WTC11 (cell line): ENCODE measurements around the gene AMN. TPM values are rescaled to one million over a fixed set of nuclear protein-coding genes. Genes with fewer than 3 reads are reported as not detected.

Source experiments
- ATAC-seq: fragments of 200-7000 bp; cut with Tn5 transposase; 2 replicates; pipeline ENCODE4 v1.10.0; 2021; ENCODE audit warnings: mild to moderate bottlenecking, moderate library complexity
- CTCF ChIA-PET: fragments of 300-600 bp; sonication (Branson Sonifier 250); formaldehyde crosslinking; loops from one replicate; lab custom pipeline; 2021; ENCODE audit warnings: antibody characterized with exemption; lab: Charles Lee
- POLR2A ChIA-PET: fragments of 350-600 bp; sonication (Branson Sonifier 250); formaldehyde crosslinking; loops from one replicate; lab custom pipeline; 2021; ENCODE audit warnings: antibody characterized with exemption; lab: Charles Lee
- DNase-seq: peaks from one replicate; pipeline ENCODE4 v3.0.0; 2021; ENCODE audit warnings: low spot score
- H3K27ac Mint-ChIP-seq: 2 replicates; pipeline ENCODE4 v1.8.0; 2021; ENCODE audit warnings: mixed read lengths
- H3K27me3 Mint-ChIP-seq: 2 replicates; pipeline ENCODE4 v1.8.0; 2021; ENCODE audit warnings: low read depth, mild to moderate bottlenecking, moderate library complexity, mixed read lengths
- H3K36me3 Mint-ChIP-seq: 2 replicates; pipeline ENCODE4 v1.8.0; 2021; ENCODE audit warnings: mixed read lengths
- H3K4me1 Mint-ChIP-seq: 2 replicates; pipeline ENCODE4 v1.8.0; 2022; ENCODE audit warnings: mixed read lengths
- H3K4me3 Mint-ChIP-seq: 2 replicates; pipeline ENCODE4 v1.8.0; 2021; ENCODE audit warnings: mild to moderate bottlenecking, moderate library complexity, mixed read lengths
- H3K9me3 Mint-ChIP-seq: 2 replicates; pipeline ENCODE4 v1.8.0; 2021; ENCODE audit warnings: mixed read lengths
- FOXJ3 ChIP-seq: sonication (generic); formaldehyde crosslinking; IDR thresholded peaks from 2 replicates; pipeline ENCODE4 v1.9.0; 2021; ENCODE audit warnings: missing genetic modification reagents, mild to moderate bottlenecking, borderline replicate concordance
- FOXP1 ChIP-seq: sonication (generic); formaldehyde crosslinking; IDR thresholded peaks from 2 replicates; pipeline ENCODE4 v1.8.0; 2022; ENCODE audit warnings: missing genetic modification reagents, mild to moderate bottlenecking, moderate library complexity, borderline replicate concordance
- NFYB ChIP-seq: sonication (generic); formaldehyde crosslinking; conservative IDR thresholded peaks from 2 replicates; pipeline ENCODE4 v1.8.0; 2022; ENCODE audit warnings: low read depth, missing genetic modification reagents
- NR1H2 ChIP-seq: sonication (generic); formaldehyde crosslinking; IDR thresholded peaks from 2 replicates; pipeline ENCODE4 v1.9.0; 2021; ENCODE audit warnings: mild to moderate bottlenecking, moderate library complexity, missing genetic modification reagents
- OVOL2 ChIP-seq: fragments of 250-450 bp; sonication (Bioruptor Pico); IDR thresholded peaks from 2 replicates; pipeline ENCODE4 v1.9.0; 2021; ENCODE audit warnings: mild to moderate bottlenecking, borderline replicate concordance
- RELA ChIP-seq: sonication (generic); formaldehyde crosslinking; IDR thresholded peaks from 2 replicates; pipeline ENCODE4 v1.8.1; 2022; ENCODE audit warnings: missing genetic modification reagents, mild to moderate bottlenecking, borderline replicate concordance
- ZNF416 ChIP-seq: fragments of 250-450 bp; sonication (Bioruptor Pico); IDR thresholded peaks from 2 replicates; pipeline ENCODE4 v1.9.0; 2021; ENCODE audit warnings: mild to moderate bottlenecking, inconsistent platforms
- ZNF423 ChIP-seq: fragments of 250-450 bp; sonication (Bioruptor Pico); IDR thresholded peaks from 2 replicates; pipeline ENCODE4 v2.1.2; 2022; ENCODE audit warnings: mild to moderate bottlenecking, moderate library complexity
- total RNA-seq: library from RNA; stranded (reverse); gene quantifications from 3 replicates; pipeline ENCODE4 v1.2.3, GENCODE V29; 2021
- TF ChIP-seq, protein P1 (sequence below): fragments of 250-450 bp; sonication (Bioruptor Pico); IDR thresholded peaks from 2 replicates; pipeline ENCODE4 v1.9.0; 2021; ENCODE audit warnings: mild to moderate bottlenecking
- TF ChIP-seq, protein P2 (sequence below): sonication (generic); formaldehyde crosslinking; IDR thresholded peaks from 2 replicates; pipeline ENCODE4 v1.8.1; 2023; ENCODE audit warnings: mild to moderate bottlenecking, missing genetic modification reagents
- TF ChIP-seq, protein P3 (sequence below): sonication (generic); formaldehyde crosslinking; IDR thresholded peaks from 2 replicates; pipeline ENCODE4 v1.8.0; 2023; ENCODE audit warnings: mild to moderate bottlenecking, missing genetic modification reagents
- TF ChIP-seq, protein P4 (sequence below): sonication (generic); formaldehyde crosslinking; IDR thresholded peaks from 2 replicates; pipeline ENCODE4 v1.8.1; 2023; ENCODE audit warnings: mild to moderate bottlenecking, missing genetic modification reagents, moderate library complexity
- TF ChIP-seq, protein P5 (sequence below): sonication (generic); formaldehyde crosslinking; IDR thresholded peaks from 2 replicates; pipeline ENCODE4 v1.8.1; 2023; ENCODE audit warnings: mild to moderate bottlenecking, missing genetic modification reagents
- TF ChIP-seq, protein P6 (sequence below): sonication (generic); formaldehyde crosslinking; IDR thresholded peaks from 2 replicates; pipeline ENCODE4 v1.8.1; 2022; ENCODE audit warnings: low read depth, missing genetic modification reagents, borderline replicate concordance
- TF ChIP-seq, protein P7 (sequence below): sonication (generic); formaldehyde crosslinking; IDR thresholded peaks from 2 replicates; pipeline ENCODE4 v1.8.1; 2022; ENCODE audit warnings: mild to moderate bottlenecking, moderate library complexity, missing genetic modification reagents
- TF ChIP-seq, protein P8 (sequence below): fragments of 250-450 bp; sonication (Bioruptor Pico); IDR thresholded peaks from 2 replicates; pipeline ENCODE4 v2.1.2; 2022; ENCODE audit warnings: mild to moderate bottlenecking, moderate library complexity

The AMN gene
- total RNA-seq, 1 experiment from 2014 or later, result 2.8 TPM

DNA sequence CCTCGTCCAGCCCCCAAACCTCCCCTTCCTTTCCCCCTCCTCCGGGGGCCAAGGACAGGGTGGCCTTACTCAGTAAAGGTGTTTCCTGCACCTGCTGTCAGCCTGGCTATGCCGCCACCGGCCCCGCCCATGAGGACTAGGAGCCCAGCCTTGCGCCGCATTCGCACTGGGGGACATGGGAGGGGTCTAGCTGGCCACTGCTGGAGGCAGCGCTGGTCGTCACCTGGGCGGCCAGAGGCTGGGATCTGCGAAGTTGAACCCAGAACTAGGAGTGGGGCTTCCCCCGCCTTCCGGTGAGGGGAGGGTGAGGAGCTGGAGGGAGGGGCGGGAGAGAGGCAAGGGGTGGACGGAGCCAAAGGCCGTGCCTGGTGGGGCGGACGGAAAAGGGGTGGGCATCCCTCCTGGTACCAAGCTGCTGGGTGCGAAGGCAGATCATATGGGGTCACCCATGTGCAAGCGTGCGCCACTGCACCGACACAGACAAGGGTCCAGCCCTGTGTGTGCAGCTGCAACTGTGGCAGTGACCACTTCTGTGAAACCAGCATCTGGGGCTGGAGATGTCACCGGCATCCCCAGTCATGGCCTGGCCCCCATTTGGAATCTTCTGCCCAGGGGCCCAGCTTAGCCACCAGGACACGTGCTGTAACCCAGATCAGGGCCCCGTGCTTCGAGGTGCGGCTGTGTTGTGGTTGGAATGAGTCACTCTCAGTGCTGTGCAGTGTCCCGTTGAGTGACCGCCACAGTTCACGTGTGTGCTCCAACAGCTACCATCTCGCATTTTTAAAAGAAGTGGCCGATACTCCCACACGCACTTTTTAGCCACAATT, 8.5 kb downstream of the AMN start (continued):
- TF ChIP-seq, protein P1, sequence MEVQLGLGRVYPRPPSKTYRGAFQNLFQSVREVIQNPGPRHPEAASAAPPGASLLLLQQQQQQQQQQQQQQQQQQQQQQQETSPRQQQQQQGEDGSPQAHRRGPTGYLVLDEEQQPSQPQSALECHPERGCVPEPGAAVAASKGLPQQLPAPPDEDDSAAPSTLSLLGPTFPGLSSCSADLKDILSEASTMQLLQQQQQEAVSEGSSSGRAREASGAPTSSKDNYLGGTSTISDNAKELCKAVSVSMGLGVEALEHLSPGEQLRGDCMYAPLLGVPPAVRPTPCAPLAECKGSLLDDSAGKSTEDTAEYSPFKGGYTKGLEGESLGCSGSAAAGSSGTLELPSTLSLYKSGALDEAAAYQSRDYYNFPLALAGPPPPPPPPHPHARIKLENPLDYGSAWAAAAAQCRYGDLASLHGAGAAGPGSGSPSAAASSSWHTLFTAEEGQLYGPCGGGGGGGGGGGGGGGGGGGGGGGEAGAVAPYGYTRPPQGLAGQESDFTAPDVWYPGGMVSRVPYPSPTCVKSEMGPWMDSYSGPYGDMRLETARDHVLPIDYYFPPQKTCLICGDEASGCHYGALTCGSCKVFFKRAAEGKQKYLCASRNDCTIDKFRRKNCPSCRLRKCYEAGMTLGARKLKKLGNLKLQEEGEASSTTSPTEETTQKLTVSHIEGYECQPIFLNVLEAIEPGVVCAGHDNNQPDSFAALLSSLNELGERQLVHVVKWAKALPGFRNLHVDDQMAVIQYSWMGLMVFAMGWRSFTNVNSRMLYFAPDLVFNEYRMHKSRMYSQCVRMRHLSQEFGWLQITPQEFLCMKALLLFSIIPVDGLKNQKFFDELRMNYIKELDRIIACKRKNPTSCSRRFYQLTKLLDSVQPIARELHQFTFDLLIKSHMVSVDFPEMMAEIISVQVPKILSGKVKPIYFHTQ (CRISPR knock-in tag), result no peak
- TF ChIP-seq, protein P2, sequence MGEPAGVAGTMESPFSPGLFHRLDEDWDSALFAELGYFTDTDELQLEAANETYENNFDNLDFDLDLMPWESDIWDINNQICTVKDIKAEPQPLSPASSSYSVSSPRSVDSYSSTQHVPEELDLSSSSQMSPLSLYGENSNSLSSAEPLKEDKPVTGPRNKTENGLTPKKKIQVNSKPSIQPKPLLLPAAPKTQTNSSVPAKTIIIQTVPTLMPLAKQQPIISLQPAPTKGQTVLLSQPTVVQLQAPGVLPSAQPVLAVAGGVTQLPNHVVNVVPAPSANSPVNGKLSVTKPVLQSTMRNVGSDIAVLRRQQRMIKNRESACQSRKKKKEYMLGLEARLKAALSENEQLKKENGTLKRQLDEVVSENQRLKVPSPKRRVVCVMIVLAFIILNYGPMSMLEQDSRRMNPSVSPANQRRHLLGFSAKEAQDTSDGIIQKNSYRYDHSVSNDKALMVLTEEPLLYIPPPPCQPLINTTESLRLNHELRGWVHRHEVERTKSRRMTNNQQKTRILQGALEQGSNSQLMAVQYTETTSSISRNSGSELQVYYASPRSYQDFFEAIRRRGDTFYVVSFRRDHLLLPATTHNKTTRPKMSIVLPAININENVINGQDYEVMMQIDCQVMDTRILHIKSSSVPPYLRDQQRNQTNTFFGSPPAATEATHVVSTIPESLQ, result no peak
- no peak for TF ChIP-seq NFYB (CRISPR knock-in tag)
- no peak for TF ChIP-seq FOXP1
- TF ChIP-seq, protein P3, sequence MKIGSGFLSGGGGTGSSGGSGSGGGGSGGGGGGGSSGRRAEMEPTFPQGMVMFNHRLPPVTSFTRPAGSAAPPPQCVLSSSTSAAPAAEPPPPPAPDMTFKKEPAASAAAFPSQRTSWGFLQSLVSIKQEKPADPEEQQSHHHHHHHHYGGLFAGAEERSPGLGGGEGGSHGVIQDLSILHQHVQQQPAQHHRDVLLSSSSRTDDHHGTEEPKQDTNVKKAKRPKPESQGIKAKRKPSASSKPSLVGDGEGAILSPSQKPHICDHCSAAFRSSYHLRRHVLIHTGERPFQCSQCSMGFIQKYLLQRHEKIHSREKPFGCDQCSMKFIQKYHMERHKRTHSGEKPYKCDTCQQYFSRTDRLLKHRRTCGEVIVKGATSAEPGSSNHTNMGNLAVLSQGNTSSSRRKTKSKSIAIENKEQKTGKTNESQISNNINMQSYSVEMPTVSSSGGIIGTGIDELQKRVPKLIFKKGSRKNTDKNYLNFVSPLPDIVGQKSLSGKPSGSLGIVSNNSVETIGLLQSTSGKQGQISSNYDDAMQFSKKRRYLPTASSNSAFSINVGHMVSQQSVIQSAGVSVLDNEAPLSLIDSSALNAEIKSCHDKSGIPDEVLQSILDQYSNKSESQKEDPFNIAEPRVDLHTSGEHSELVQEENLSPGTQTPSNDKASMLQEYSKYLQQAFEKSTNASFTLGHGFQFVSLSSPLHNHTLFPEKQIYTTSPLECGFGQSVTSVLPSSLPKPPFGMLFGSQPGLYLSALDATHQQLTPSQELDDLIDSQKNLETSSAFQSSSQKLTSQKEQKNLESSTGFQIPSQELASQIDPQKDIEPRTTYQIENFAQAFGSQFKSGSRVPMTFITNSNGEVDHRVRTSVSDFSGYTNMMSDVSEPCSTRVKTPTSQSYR (CRISPR knock-in tag), result no peak
- TF ChIP-seq ZNF416 (CRISPR knock-in tag), result no peak
- no peak for TF ChIP-seq NR1H2 (CRISPR knock-in tag)
- TF ChIP-seq, protein P4, sequence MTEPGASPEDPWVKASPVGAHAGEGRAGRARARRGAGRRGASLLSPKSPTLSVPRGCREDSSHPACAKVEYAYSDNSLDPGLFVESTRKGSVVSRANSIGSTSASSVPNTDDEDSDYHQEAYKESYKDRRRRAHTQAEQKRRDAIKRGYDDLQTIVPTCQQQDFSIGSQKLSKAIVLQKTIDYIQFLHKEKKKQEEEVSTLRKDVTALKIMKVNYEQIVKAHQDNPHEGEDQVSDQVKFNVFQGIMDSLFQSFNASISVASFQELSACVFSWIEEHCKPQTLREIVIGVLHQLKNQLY (CRISPR knock-in tag), result no peak
- TF ChIP-seq, all 79 proteins: peak for 0

DNA sequence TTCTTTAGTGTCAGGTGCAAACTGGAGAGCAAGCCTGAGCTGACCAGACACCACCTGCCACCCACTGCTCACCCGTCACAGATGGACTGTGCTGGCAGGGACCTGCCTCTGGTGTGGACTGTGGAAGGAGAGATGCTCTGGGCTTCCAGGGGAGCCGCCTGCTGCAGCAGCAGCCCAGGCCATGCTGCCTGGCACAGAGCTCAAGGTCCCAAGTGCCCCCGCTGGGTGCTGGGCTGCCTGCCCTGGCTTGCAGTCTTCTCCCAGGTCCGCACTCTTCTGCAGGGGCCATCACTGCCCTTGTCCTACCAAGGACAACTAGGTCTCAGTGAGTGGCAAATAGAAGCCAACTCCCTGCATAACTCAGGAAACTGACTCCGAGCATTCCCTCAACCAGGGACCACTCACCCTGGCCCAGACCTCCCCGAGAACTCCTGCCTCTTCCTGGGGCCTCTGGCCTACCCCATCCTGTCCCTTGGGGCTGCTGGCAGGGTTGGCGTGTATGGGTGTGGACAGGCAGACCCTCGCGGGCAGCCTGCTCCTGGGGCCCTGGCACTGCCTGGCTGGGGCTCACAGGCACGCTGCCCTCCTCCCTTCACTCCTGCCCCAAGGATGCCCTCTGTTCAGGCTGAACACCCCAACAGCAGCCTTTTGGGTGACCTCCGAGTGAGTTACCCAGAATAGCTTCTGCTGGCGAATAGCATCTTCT, 9.3 kb downstream of the AMN start:
- peaks cover 10% of the 10 kb centered on the region for H3K36me3 Mint-ChIP-seq
- H3K9me3 Mint-ChIP-seq, result no peaks in the 10 kb centered on the region
- H3K4me1 Mint-ChIP-seq, result peaks cover 4% of the 10 kb centered on the region
- POLR2A ChIA-PET, result no interaction called here
- H3K27me3 Mint-ChIP-seq, result peaks cover 38% of the 10 kb centered on the region
- CTCF ChIA-PET, result interaction anchor here (0.9 to 1.7 kb wide), 2 partner anchors 14 to 236 kb away, joined by 3 to 7 read pairs; no protein-coding TSS in a partner anchor
- ATAC-seq, result no peak
- H3K4me3 Mint-ChIP-seq, result no peak overlapping the region
- no peak for DNase-seq
- no peak overlapping the region for H3K27ac Mint-ChIP-seq
- TF ChIP-seq, protein P5, sequence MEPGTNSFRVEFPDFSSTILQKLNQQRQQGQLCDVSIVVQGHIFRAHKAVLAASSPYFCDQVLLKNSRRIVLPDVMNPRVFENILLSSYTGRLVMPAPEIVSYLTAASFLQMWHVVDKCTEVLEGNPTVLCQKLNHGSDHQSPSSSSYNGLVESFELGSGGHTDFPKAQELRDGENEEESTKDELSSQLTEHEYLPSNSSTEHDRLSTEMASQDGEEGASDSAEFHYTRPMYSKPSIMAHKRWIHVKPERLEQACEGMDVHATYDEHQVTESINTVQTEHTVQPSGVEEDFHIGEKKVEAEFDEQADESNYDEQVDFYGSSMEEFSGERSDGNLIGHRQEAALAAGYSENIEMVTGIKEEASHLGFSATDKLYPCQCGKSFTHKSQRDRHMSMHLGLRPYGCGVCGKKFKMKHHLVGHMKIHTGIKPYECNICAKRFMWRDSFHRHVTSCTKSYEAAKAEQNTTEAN, result no peak
- no peak for TF ChIP-seq OVOL2 (CRISPR knock-in tag)
- TF ChIP-seq ZNF423 (CRISPR knock-in tag), result no peak
- TF ChIP-seq, protein P6, sequence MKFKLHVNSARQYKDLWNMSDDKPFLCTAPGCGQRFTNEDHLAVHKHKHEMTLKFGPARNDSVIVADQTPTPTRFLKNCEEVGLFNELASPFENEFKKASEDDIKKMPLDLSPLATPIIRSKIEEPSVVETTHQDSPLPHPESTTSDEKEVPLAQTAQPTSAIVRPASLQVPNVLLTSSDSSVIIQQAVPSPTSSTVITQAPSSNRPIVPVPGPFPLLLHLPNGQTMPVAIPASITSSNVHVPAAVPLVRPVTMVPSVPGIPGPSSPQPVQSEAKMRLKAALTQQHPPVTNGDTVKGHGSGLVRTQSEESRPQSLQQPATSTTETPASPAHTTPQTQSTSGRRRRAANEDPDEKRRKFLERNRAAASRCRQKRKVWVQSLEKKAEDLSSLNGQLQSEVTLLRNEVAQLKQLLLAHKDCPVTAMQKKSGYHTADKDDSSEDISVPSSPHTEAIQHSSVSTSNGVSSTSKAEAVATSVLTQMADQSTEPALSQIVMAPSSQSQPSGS (CRISPR knock-in tag), result no peak
- TF ChIP-seq, protein P7, sequence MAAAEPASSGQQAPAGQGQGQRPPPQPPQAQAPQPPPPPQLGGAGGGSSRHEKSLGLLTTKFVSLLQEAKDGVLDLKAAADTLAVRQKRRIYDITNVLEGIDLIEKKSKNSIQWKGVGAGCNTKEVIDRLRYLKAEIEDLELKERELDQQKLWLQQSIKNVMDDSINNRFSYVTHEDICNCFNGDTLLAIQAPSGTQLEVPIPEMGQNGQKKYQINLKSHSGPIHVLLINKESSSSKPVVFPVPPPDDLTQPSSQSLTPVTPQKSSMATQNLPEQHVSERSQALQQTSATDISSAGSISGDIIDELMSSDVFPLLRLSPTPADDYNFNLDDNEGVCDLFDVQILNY (CRISPR knock-in tag), result no peak
- no peak for TF ChIP-seq NFYB (CRISPR knock-in tag)
- no peak for TF ChIP-seq RELA (CRISPR knock-in tag)
- no peak for TF ChIP-seq FOXJ3
- TF ChIP-seq, protein P8, sequence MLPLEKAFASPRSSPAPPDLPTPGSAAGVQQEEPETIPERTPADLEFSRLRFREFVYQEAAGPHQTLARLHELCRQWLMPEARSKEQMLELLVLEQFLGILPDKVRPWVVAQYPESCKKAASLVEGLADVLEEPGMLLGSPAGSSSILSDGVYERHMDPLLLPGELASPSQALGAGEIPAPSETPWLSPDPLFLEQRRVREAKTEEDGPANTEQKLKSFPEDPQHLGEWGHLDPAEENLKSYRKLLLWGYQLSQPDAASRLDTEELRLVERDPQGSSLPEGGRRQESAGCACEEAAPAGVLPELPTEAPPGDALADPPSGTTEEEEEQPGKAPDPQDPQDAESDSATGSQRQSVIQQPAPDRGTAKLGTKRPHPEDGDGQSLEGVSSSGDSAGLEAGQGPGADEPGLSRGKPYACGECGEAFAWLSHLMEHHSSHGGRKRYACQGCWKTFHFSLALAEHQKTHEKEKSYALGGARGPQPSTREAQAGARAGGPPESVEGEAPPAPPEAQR, result no peak
